Trophoblast cell (in vitro differentiated cells and primary cell): Measurements from ENCODE around the gene DNAJC18.

ENCODE experiments used
- DNase-seq, 2 donors: peaks; one replicate each; pipeline ENCODE4 v3.0.0-alpha.2; 2016
- H2AFZ ChIP-seq: 2 replicates; pipeline ENCODE4 v1.6.1; 2013; ENCODE audit warnings: low read length, moderate library complexity, mild to moderate bottlenecking; ENCODE audit not compliant: insufficient read depth, poor library complexity
- H2AK5ac ChIP-seq: 2 replicates; pipeline ENCODE4 v1.6.1; 2013; ENCODE audit warnings: mild to moderate bottlenecking, low read length
- H2BK120ac ChIP-seq: 2 replicates; pipeline ENCODE4 v1.6.1; 2013; ENCODE audit warnings: low read length, mild to moderate bottlenecking, moderate library complexity; ENCODE audit not compliant: insufficient read depth, poor library complexity
- H2BK12ac ChIP-seq: 2 replicates; pipeline ENCODE4 v1.6.1; 2013; ENCODE audit warnings: mild to moderate bottlenecking, low read length, moderate library complexity
- H2BK5ac ChIP-seq: 2 replicates; pipeline ENCODE4 v1.6.1; 2013; ENCODE audit warnings: low read length, low read depth, moderate library complexity, mild to moderate bottlenecking; ENCODE audit not compliant: poor library complexity
- H3K14ac ChIP-seq: 2 replicates; pipeline ENCODE4 v1.6.1; 2013; ENCODE audit warnings: mild to moderate bottlenecking, low read length
- H3K18ac ChIP-seq: 2 replicates; pipeline ENCODE4 v1.6.1; 2013; ENCODE audit warnings: mild to moderate bottlenecking, low read length
- H3K23ac ChIP-seq: 2 replicates; pipeline ENCODE4 v1.6.1; 2013; ENCODE audit warnings: low read length
- H3K27ac ChIP-seq: 2 replicates; pipeline ENCODE4 v1.5.1; 2013; ENCODE audit warnings: low read depth, mild to moderate bottlenecking, inconsistent platforms, low read length, moderate library complexity
- H3K27me3 ChIP-seq: 2 replicates; pipeline ENCODE4 v1.6.1; 2013; ENCODE audit warnings: inconsistent platforms, mild to moderate bottlenecking, low read length, moderate library complexity; ENCODE audit not compliant: insufficient read depth
- H3K36me3 ChIP-seq, 2 experiments: 1 replicate in 1 of 2; 2 replicates in 1 of 2; pipeline ENCODE4 v1.6.1; 2013; ENCODE audit warnings: low read length in 2 of 2, mild to moderate bottlenecking in 2 of 2, moderate library complexity in 1 of 2; ENCODE audit not compliant: insufficient read depth in 2 of 2, control insufficient read depth in 1 of 2
- H3K4ac ChIP-seq: 2 replicates; pipeline ENCODE4 v1.6.1; 2013; ENCODE audit warnings: low read depth, mild to moderate bottlenecking, low read length, moderate library complexity
- H3K4me1 ChIP-seq, 2 experiments: 1 replicate in 1 of 2; 2 replicates in 1 of 2; pipeline ENCODE4 v1.6.1; 2013; ENCODE audit warnings: low read length in 2 of 2, mild to moderate bottlenecking in 2 of 2, moderate library complexity in 1 of 2; ENCODE audit not compliant: insufficient read depth in 2 of 2, control insufficient read depth in 1 of 2
- H3K4me2 ChIP-seq: 2 replicates; pipeline ENCODE4 v1.6.1; 2013; ENCODE audit warnings: inconsistent platforms, mild to moderate bottlenecking, low read length, moderate library complexity
- H3K4me3 ChIP-seq: 2 replicates; pipeline ENCODE4 v1.5.1; 2013; ENCODE audit warnings: mild to moderate bottlenecking, low read depth, low read length, inconsistent platforms
- H3K79me1 ChIP-seq: one replicate; pipeline ENCODE4 v1.6.1; 2013; ENCODE audit warnings: low read length
- H3K79me2 ChIP-seq: 2 replicates; pipeline ENCODE4 v1.6.1; 2013; ENCODE audit warnings: low read length, mild to moderate bottlenecking; ENCODE audit not compliant: control insufficient read depth, insufficient read depth, poor library complexity
- H3K9ac ChIP-seq: 2 replicates; pipeline ENCODE4 v1.6.1; 2013; ENCODE audit warnings: mild to moderate bottlenecking, low read length
- H3K9me3 ChIP-seq: 2 replicates; pipeline ENCODE4 v1.6.1; 2013; ENCODE audit warnings: low read depth, mild to moderate bottlenecking, control low read depth, inconsistent platforms, low read length; ENCODE audit not compliant: insufficient read depth
- H4K12ac ChIP-seq: 2 replicates; pipeline ENCODE4 v1.6.1; 2013; ENCODE audit warnings: low read depth, mild to moderate bottlenecking, low read length, moderate library complexity
- H4K8ac ChIP-seq: 2 replicates; pipeline ENCODE4 v1.6.1; 2013; ENCODE audit warnings: low read depth, mild to moderate bottlenecking, low read length, moderate library complexity
- H4K91ac ChIP-seq: one replicate; pipeline ENCODE4 v1.6.1; 2013; ENCODE audit warnings: low read depth, mild to moderate bottlenecking, low read length, moderate library complexity
- WGBS: extraction: QIAGEN DNeasy Blood & Tissue Kit; methylation state at CpG from one replicate; pipeline ENCODE4 v1.1.7; 2013; ENCODE audit warnings: missing lambda C conversion rate; ENCODE audit not compliant: insufficient read length, insufficient coverage; ENCODE audit errors: extremely low coverage; 5-methylcytosine and 5-hydroxymethylcytosine counted together

Gene DNAJC18

DNA sequence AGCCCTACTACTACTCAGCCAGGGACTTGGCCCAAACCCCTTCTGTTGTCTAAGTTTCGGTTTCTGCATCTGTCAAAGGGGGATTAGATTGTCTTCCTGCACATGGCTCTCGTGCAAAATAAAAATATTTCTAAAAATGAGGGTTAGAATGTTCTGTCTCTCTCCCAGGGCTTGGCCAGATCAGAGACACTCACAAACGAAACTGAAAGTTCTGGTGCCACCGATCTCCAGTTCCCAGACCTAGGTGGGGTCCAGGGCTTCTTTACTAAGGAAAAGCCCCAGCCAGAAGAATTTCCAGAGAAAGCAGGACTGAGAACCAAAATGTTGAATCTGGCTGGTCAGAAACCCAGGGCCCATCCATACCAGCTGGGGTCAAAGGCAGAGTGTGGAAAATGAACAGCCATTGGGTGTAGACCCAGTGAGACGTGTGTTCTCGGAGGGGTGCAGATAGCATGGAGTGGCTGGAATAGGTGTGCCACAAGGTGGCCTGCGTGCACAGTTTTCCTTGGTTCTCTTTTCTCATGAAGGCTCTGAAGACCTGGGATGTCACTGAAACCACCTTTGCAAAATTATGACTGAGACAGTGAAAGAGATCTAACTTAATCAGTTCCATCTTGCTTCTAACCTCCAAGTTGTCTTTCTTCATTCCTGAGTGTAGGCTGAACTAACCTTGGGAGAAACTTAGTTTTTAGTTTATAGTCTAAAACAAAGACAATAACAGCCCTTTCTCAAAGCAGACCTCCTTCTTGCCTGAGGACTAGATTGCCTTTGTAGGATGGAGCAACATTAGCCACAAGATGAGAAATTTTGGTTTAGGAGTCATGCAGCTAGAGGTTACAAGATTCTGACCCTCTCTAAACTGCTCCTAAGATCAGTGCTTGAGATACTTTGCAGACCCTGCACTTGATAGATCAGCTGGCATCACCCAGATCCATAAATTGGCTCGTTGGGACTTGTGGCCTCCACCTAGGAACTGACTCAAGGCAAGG is 54.0 kb downstream of the DNAJC18 start:
- Histone ChIP-seq H2BK120ac (peak overlapping the region; percentile 54), H3K79me1 (peaks cover 5% of the 10 kb centered on the region), H3K9me3 (no peaks in the 10 kb centered on the region), H2AFZ (no peak overlapping the region), H3K23ac (no peak overlapping the region), H2BK5ac (peak overlapping the region; percentile 29), H3K4me1 (peaks cover 5 to 17% of the 10 kb centered on the region in 2 experiments), H3K79me2 (no peaks in the 10 kb centered on the region), H3K27me3 (no peaks in the 10 kb centered on the region), H4K91ac (peak overlapping the region; percentile 59), H3K4me3 (no peak overlapping the region), H4K12ac (no peak overlapping the region), H3K4ac (no peak overlapping the region), H3K18ac (no peak overlapping the region), H3K27ac (peak overlapping the region; percentile 40), H2BK12ac (no peak overlapping the region), H3K4me2 (no peak overlapping the region), H2AK5ac (no peak overlapping the region), H3K36me3 (no peaks in the 10 kb centered on the region), H4K8ac (no peak overlapping the region), H3K14ac (no peak overlapping the region), H3K9ac (no peak overlapping the region)
- DNase-seq: peak; percentile 21 to 65
- no CpG with 5 or more reads among the region's 8 CpGs for WGBS

DNA sequence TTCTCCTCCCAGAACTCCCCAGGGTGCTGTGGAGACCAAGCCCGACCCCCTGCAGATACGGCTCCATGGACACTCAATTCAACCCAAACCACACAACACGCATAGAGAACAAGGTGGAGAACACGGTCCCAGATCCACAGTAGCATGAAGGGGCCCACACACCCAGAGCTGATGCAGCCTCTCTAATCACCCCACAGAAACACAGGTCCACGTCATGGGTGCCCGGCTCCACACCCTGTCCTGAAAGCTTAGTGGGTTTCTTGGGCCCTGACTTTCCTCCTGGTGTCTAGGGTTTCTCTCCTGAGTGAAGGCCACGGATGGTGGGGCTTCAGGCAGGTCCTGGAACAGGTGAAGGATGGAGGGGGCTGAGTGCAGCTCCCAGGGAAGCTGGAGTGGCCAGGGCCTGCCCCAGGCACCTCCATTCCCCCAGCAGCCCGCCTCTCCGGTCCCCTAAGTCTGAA is 54.7 kb downstream of the DNAJC18 start:
- Histone ChIP-seq H2AK5ac (no peak overlapping the region), H3K36me3 (no peaks in the 10 kb centered on the region), H3K79me1 (peaks cover 5% of the 10 kb centered on the region), H2AFZ (peak overlapping the region; percentile 11), H3K4me1 (peaks cover 5 to 17% of the 10 kb centered on the region in 2 experiments), H2BK120ac (peak overlapping the region; percentile 54), H3K4ac (no peak overlapping the region), H3K4me2 (no peak overlapping the region), H4K8ac (no peak overlapping the region), H3K79me2 (no peaks in the 10 kb centered on the region), H3K27ac (no peak overlapping the region), H3K4me3 (no peak overlapping the region), H3K9ac (no peak overlapping the region), H4K91ac (peak overlapping the region; percentile 59), H2BK12ac (no peak overlapping the region), H3K14ac (no peak overlapping the region), H3K27me3 (no peaks in the 10 kb centered on the region), H3K18ac (no peak overlapping the region), H2BK5ac (no peak overlapping the region), H3K9me3 (no peaks in the 10 kb centered on the region), H3K23ac (no peak overlapping the region), H4K12ac (no peak overlapping the region)
- no peak for DNase-seq
- WGBS: no CpG with 5 or more reads among the region's 9 CpGs

- H2BK5ac ChIP-seq: no peak overlapping the region
- no peaks in the 10 kb centered on the region for H3K79me2 ChIP-seq
- H2AK5ac ChIP-seq: no peak overlapping the region
- no peak overlapping the region for H3K4me3 ChIP-seq
- no peaks in the 10 kb centered on the region for H3K27me3 ChIP-seq
- H3K9me3 ChIP-seq: no peaks in the 10 kb centered on the region
- H2AFZ ChIP-seq: no peak overlapping the region
- H3K27ac ChIP-seq: no peak overlapping the region
- H2BK120ac ChIP-seq: no peak overlapping the region
- H2BK12ac ChIP-seq: no peak overlapping the region
- no peak overlapping the region for H4K12ac ChIP-seq
- no peaks in the 10 kb centered on the region for H3K36me3 ChIP-seq
- H3K4me1 ChIP-seq: peaks cover 5 to 17% of the 10 kb centered on the region in 2 experiments
- no peak overlapping the region for H3K4me2 ChIP-seq
- peak overlapping the region; percentile 59 for H4K91ac ChIP-seq
- WGBS: no CpG with 5 or more reads among the region's 7 CpGs
- H3K18ac ChIP-seq: no peak overlapping the region
- H3K14ac ChIP-seq: no peak overlapping the region
- H4K8ac ChIP-seq: no peak overlapping the region
- no peak overlapping the region for H3K9ac ChIP-seq
- DNase-seq: peak in 1 of 2 donors; percentile 22
- peaks cover 5% of the 10 kb centered on the region for H3K79me1 ChIP-seq
- no peak overlapping the region for H3K4ac ChIP-seq
- no peak overlapping the region for H3K23ac ChIP-seq
Measured at GRCh38 chr5:139383993-139384590, 55.2 kb downstream of the DNAJC18 start.

GRCh38 chr5:139383275-139383992 is 55.9 kb downstream of the DNAJC18 start, which contains the start of gene SLC23A1:
TSS of gene SLC23A1 (minus strand) at chr5:139383297. CDS start at chr5:139383253, 44 bp downstream.
- Histone ChIP-seq H4K91ac (peak within 1 kb of the TSS; percentile 33), H4K12ac (no peak within 1 kb of the TSS), H3K79me1 (peaks cover 5% of the 10 kb centered on the region), H3K9me3 (no peaks in the 10 kb centered on the region), H3K4me3 (no peak within 1 kb of the TSS), H2AFZ (no peak within 1 kb of the TSS), H2BK12ac (no peak within 1 kb of the TSS), H3K18ac (no peak within 1 kb of the TSS), H2BK5ac (no peak within 1 kb of the TSS), H3K27ac (no peak within 1 kb of the TSS), H2AK5ac (no peak within 1 kb of the TSS), H4K8ac (no peak within 1 kb of the TSS), H3K27me3 (no peaks in the 10 kb centered on the region), H3K36me3 (no peaks in the 10 kb centered on the region), H3K23ac (no peak within 1 kb of the TSS), H3K79me2 (no peaks in the 10 kb centered on the region), H3K4ac (no peak within 1 kb of the TSS), H2BK120ac (no peak within 1 kb of the TSS), H3K9ac (no peak within 1 kb of the TSS), H3K4me1 (peaks cover 5 to 17% of the 10 kb centered on the region in 2 experiments), H3K14ac (no peak within 1 kb of the TSS), H3K4me2 (no peak within 1 kb of the TSS)
- WGBS: no CpG with 5 or more reads among the region's 10 CpGs
- DNase-seq: peak in 1 of 2 donors; percentile 29
